Calu3 (cell line): ENCODE data around the gene TRAF2. TPM values are rescaled to one million over a fixed set of nuclear protein-coding genes. Genes with fewer than 3 reads are reported as not detected.

Experiments used
- BruUV-seq: library from RNA; stranded (reverse); fragments of 400-500 nt; replicated peaks from 2 replicates; lab custom pipeline; 2021; lab: Mats Ljungman, UMichigan
- CTCF ChIA-PET: fragments of 300-600 bp; sonication (Branson Sonifier 250); formaldehyde crosslinking; loops from one replicate; lab custom pipeline; 2022; ENCODE audit warnings: antibody characterized with exemption; lab: Charles Lee
- DNase-seq: peaks from one replicate; pipeline ENCODE4 v3.0.0; 2022
- H3K27ac Mint-ChIP-seq: one replicate; pipeline ENCODE4 v1.8.0; 2022; ENCODE audit warnings: mixed read lengths; ENCODE audit not compliant: unreplicated experiment
- H3K27me3 Mint-ChIP-seq: one replicate; pipeline ENCODE4 v1.8.0; 2022; ENCODE audit warnings: mixed read lengths; ENCODE audit not compliant: unreplicated experiment
- H3K36me3 Mint-ChIP-seq: one replicate; pipeline ENCODE4 v1.8.0; 2022; ENCODE audit warnings: mild to moderate bottlenecking, moderate library complexity, mixed read lengths; ENCODE audit not compliant: insufficient read depth, unreplicated experiment
- H3K4me1 Mint-ChIP-seq: one replicate; pipeline ENCODE4 v1.8.0; 2022; ENCODE audit warnings: mild to moderate bottlenecking, low read depth, mixed read lengths; ENCODE audit not compliant: unreplicated experiment
- H3K4me3 Mint-ChIP-seq: one replicate; pipeline ENCODE4 v1.8.0; 2022; ENCODE audit warnings: mild to moderate bottlenecking, low read depth, moderate library complexity, mixed read lengths; ENCODE audit not compliant: unreplicated experiment
- H3K9me3 Mint-ChIP-seq: one replicate; pipeline ENCODE4 v1.8.0; 2022; ENCODE audit warnings: low read depth, mixed read lengths; ENCODE audit not compliant: unreplicated experiment
- intact Hi-C: fragments of 100-400 bp; cut with micrococcal nuclease; formaldehyde crosslinking; loops from one replicate; pipeline ENCODE4 v1.10.0; 2022; ENCODE audit not compliant: unreplicated experiment
- total RNA-seq: library from RNA; stranded (reverse); gene quantifications from 2 replicates; pipeline ENCODE4 v1.2.3, GENCODE V29; 2022
- TF ChIP-seq, protein P1 (sequence below): fragments of 200-600 bp; IDR thresholded peaks from one replicate; pipeline ENCODE4 v1.8.0; 2022; ENCODE audit warnings: antibody characterized with exemption; ENCODE audit not compliant: unreplicated experiment

TRAF2 gene
- total RNA-seq, 1 experiment from 2014 or later: 50.5 TPM

- no TSS peak for BruUV-seq
- Mint-ChIP-seq H3K27ac (no peak overlapping the region), H3K4me1 (no peaks in the 10 kb centered on the region), H3K9me3 (no peaks in the 10 kb centered on the region), H3K36me3 (peaks cover 57% of the 10 kb centered on the region), H3K27me3 (no peaks in the 10 kb centered on the region), H3K4me3 (no peak overlapping the region)
- TF ChIP-seq, protein P1, sequence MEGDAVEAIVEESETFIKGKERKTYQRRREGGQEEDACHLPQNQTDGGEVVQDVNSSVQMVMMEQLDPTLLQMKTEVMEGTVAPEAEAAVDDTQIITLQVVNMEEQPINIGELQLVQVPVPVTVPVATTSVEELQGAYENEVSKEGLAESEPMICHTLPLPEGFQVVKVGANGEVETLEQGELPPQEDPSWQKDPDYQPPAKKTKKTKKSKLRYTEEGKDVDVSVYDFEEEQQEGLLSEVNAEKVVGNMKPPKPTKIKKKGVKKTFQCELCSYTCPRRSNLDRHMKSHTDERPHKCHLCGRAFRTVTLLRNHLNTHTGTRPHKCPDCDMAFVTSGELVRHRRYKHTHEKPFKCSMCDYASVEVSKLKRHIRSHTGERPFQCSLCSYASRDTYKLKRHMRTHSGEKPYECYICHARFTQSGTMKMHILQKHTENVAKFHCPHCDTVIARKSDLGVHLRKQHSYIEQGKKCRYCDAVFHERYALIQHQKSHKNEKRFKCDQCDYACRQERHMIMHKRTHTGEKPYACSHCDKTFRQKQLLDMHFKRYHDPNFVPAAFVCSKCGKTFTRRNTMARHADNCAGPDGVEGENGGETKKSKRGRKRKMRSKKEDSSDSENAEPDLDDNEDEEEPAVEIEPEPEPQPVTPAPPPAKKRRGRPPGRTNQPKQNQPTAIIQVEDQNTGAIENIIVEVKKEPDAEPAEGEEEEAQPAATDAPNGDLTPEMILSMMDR: no peak
- no peak for DNase-seq
- intact Hi-C loops: no loop called here
- CTCF ChIA-PET: no interaction called here
Measured at GRCh38 chr9:136930014-136930413, 43.7 kb downstream of the TRAF2 start.

DNA sequence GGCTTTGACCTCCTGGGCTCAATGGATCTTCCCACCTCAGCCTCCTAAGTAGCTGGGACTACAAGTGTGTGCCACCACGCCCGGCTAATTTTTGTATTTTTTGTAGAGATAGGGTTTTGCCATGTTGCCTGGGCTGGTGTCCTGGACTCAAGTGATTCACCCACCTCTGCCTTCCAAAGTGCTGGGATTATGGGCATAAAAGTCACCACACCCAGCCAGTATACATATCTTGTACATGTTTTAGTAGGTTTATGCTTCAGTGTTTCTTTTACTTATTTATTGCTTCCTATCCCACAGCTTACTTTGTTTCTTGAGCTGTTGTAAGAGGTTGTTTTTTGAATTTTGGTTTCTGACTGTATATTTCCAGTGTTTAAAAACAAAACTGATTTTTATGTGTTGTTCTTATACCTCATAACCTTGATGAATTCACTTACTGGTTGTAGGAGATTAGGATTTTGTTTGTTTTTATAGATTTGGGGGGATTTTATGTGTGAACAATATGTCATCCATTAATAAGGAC, 45.4 kb downstream of the TRAF2 start:
- CTCF ChIA-PET: no interaction called here
- no peak overlapping the region for H3K27ac Mint-ChIP-seq

GRCh38 chr9:136934277-136934676, 48.0 kb downstream of the TRAF2 start:
- intact Hi-C loops: no loop called here
- Mint-ChIP-seq H3K27ac (no peak overlapping the region), H3K4me3 (no peak overlapping the region), H3K4me1 (peaks cover 4% of the 10 kb centered on the region), H3K9me3 (no peaks in the 10 kb centered on the region), H3K27me3 (no peaks in the 10 kb centered on the region), H3K36me3 (peaks cover 59% of the 10 kb centered on the region)
- TF ChIP-seq, protein P1: no peak
- no peak for DNase-seq
- CTCF ChIA-PET: no interaction called here
- no TSS peak for BruUV-seq

More for the DNA sequence above, 45.4 kb downstream of the TRAF2 start:
- Mint-ChIP-seq H3K9me3 (no peaks in the 10 kb centered on the region), H3K36me3 (peaks cover 54% of the 10 kb centered on the region), H3K27me3 (no peaks in the 10 kb centered on the region), H3K4me3 (no peak overlapping the region), H3K4me1 (no peaks in the 10 kb centered on the region)
- TF ChIP-seq, protein P1: no peak
- intact Hi-C loops: no loop called here
- BruUV-seq: no TSS peak
- DNase-seq: no peak

- CTCF ChIA-PET: interaction anchor here (0.7 kb wide), 2 partner anchors 17 to 599 kb away, joined by 4 to 9 read pairs; no protein-coding TSS in a partner anchor
- Mint-ChIP-seq H3K27me3 (no peaks in the 10 kb centered on the region), H3K4me3 (no peak overlapping the region), H3K4me1 (peaks cover 8% of the 10 kb centered on the region), H3K36me3 (peaks cover 57% of the 10 kb centered on the region), H3K9me3 (no peaks in the 10 kb centered on the region), H3K27ac (no peak overlapping the region)
- no peak for DNase-seq
- BruUV-seq: no TSS peak
- TF ChIP-seq, protein P1: no peak
- intact Hi-C loops: no loop called here
Measured at GRCh38 chr9:136935651-136936050, 49.3 kb downstream of the TRAF2 start.
